GM12892 (cell line): ENCODE data around the gene KLHL34.

Experiments used
- POLR2A ChIP-seq: IDR thresholded peaks from 2 replicates; pipeline ENCODE4 v1.6.1; 2011; ENCODE audit warnings: low read depth, low read length, control low read depth
- POLR2AphosphoS5 ChIP-seq: IDR thresholded peaks from 2 replicates; pipeline ENCODE4 v1.6.1; 2011; ENCODE audit warnings: low read depth, low read length, control low read depth
- TAF1 ChIP-seq: IDR thresholded peaks from 2 replicates; pipeline ENCODE4 v1.6.1; 2011; ENCODE audit warnings: low read depth, mild to moderate bottlenecking, control low read depth, low read length, borderline replicate concordance

DNA sequence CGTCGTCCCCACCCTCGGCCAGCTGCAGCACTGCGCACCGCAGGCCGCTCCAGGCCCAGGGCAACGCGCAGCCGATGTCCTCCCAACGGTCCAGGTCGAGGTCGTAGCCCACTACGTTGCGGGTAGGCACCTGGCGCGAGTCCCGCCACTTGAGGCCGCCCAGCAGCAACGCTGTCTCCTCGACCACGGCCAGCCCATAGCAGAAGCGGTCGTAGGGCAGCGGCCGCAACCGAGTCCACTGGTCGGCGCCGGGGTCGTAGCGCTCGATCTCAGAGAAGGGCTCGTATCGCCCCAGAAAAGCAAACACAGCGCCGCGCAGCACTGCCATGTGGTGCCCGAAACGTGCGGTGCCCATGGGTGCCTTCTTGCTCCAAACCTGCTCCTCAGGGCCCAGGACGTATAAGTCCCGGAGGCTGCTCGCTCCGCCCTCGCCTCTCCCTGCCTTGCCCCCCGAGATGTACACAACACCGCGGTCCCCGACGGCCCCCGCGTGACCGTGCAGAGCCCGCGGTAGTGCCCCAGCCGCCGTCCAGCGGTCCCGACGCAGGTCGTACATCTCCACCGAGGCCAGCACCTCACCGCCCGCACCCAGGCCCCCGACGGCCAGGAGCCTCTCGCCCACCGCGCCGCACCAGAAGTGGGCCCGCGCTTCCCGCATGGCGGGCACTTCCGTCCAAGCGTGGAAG lies 2.1 kb downstream of the KLHL34 start:
- no peak for TF ChIP-seq TAF1
- no peak for TF ChIP-seq POLR2A
- no peak for TF ChIP-seq POLR2AphosphoS5
